Non-pigmented ciliary epithelial cell (primary cell): ENCODE data around the gene ACHE.
A peak's percentile ranks its signal among the peaks of the same experiment; 100 is the strongest.

ENCODE experiments used
- DNase-seq: peaks from one replicate; pipeline ENCODE4 v3.0.0-alpha.2; 2010; ENCODE audit warnings: low read depth

ACHE gene

DNA sequence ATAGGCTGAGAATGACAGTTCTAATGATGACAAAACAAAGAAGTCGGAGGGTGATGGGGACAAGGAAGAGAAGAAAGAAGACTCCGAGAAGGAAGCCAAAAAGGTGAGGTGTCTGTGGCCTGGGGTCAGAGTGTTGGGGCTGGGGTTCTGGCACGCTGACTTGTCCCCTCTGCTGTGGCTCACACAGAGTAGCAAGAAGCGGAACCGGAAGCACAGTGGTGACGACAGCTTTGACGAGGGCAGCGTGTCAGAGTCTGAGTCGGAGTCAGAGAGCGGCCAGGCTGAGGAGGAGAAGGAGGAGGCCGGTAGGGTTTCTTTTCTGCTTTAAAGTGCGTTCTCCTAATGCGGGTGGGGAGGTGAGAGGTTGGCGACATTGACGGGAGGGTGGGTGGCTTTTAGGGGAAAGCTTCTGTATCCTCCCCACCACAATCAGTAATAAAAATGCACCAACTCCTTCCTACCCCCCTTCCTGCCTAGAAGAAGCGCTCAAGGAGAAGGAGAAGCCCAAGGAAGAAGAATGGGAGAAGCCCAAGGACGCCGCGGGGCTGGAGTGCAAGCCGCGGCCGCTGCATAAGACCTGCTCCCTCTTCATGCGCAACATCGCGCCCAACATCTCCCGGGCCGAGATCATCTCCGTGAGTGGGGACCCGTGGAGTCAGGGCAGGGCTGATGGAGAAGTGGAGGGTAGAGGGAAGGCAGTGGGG lies 10.8 kb downstream of the ACHE start:
- no peak for DNase-seq

DNA sequence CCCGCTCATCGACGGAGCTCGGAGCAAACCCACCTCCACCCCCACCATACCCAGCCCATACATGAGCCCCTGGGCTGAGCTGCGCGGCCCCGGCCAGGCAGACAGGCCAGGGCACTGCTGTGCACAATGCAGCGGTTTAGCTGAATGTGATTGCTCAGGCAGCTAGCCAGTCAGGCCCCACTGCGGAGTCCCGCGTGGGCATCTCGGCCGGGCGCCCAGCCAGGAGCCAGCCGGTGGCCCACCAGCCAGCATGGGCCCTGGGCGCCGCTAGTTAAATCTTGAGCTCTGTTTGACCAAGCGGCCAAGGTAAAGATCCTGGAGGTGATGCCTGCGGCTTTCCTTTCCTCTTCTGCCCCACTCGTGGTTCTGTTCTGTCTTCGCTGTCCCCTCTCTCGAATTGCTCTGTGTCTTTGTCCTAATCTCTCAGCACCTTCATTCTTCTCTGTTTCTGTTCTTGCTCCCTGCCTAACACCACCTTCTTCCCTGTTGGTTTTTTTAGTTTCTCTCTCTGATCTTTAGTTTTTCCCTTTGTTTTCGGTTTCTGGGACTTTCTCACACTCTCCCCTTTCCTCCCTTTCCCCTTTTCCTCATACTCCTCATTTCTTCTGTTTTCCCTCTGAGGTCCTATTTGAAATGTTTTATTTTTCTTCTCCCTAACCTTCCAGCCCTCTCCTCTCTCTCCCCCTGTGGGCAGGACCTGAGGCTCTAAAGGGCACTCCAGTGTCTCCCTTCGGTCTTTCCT lies 12.7 kb downstream of the ACHE start:
- DNase-seq, result no peak

DNA sequence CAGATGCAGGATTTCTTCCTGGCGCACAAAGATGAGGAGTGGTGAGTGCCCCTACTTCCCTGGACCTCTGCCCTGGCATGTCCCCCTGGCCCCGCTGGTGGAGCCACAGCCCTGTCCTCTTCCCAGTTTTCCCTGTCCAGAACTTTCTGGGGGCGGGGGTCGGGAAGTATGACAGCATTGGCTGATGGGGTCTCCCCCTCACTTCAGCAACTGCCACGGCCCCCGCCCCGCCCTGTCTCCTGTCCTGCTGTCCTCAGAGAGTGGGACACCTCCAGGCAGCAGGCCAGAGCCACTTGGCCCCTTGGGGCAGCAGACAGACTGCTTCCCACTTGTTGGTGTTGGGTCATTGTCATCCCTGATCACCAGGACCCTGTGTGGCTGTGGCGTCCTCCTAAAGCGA lies 13.5 kb downstream of the ACHE start:
- DNase-seq, result no peak

DNA sequence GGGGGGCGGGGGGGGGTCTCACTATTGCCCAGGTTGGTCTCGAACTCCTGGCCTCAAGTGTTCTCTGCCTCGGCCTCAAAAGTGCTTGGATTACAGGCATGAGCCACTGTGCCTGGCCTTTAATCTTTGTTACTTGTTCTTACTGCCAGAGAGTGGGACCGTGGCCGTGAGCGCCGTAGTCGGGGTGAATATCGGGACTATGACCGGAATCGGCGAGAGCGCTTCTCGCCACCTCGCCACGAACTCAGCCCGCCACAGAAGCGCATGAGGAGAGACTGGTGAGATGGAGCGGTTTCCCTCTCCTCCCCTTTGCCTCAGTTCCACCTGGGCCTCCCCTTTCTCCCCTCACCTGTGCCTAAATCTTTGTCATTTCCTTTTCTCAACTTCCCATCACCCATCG lies 14.6 kb downstream of the ACHE start:
- no peak for DNase-seq

DNA sequence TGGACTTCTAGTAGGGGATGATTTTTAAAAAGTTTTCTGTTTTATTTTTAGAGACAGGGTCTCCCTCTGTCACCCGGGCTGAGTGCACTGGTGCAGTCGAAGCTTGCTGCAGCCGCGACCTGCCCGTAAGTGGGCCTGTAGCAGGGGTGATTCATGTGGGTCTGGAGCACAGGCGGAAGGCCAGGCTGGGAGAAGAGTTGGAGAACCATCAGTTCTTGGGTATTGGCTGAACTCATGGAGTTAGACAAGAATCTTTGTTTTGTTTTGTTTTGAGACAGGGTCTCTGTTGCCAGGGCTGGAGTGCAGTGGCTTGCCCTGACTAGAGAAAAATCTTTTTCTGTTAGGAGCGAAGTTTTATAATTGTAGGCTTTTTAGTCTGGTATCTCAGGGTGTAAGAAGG lies 15.0 kb downstream of the ACHE start:
- no peak for DNase-seq

DNA sequence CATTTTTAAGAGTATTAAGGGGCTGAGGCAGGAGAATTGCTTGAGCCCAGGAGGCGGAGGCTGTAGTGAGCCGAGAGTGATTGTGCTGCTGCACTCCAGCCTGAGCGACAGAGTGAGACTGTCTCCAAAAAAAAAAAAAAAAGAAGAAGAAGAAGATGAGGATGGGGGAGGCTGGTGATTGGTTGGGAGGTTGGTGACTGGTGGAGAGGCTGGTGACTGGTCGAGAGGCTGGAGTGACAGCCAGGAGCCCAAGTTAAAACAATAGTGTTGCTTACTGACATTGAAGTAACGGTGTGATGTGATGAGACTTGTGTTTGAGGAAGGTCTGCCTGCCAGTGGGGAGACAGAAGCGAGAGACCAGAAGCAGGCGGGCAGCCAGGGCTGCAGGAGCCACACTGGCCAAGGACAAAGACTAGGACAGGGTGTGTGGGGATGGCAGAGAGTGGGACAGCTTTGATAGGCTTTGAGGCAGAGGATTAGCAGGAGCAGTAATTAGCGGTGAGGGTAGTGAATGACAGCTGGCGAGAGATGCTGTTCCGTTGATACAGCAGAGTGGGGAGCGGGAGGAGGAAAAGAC lies 15.9 kb downstream of the ACHE start:
- no peak for DNase-seq

DNA sequence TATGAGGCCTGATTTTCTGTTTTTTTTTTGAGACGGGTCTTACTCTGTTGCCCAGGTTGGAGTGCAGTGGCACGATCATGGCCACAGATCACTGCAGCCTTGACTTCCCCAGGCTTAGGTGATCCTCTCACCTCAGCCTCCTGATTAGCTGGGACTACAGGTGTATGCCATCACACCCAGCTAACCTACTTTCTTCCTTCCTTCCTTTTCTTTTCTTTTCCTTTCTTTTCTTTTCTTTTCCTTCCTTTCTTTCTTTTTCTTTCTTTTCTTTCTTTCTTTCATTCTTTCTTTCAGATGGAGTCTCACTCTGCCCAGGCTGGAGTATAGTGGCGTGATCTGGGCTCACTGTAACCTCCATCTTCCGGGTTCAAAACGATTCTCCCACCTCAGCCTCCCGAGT lies 17.0 kb downstream of the ACHE start:
- DNase-seq, result no peak

DNA sequence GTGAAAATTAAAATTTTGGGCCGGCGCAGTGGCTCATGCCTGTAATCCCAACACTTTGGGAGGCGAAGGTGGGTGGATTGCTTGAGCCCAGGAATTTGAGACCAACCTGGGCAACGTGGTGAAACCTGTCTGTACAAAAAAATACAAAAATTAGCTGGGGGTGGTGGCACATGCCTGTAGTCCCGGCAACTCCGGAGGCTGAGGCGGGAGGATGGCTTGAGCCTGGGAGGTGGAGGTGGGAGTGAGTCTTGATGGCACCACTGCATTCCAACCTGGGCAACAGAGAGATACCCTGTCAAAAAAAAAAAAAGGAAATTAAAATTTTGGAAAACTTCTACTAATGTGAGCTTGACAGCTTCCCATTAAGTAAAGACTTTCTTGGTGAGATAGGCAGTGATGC lies 17.7 kb downstream of the ACHE start:
- no peak for DNase-seq

DNA sequence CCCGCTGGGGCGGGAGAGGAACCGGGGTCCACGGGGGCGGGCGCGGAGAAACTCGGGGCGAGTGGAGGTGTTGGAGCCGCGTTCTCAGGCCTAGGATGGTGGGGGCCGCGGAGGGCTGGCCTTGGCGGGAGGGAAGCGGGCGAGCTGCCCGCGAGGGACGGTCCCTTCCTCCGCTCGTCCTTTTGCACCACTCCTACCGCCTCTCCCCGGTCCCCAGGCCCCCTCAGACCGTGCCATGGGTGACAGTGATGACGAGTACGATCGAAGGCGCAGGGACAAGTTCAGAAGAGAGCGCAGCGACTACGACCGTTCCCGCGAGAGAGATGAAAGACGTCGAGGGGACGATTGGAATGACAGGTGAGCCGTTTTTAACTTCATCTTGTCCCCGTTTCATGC lies 20.3 kb downstream of the ACHE start:
- no peak for DNase-seq

DNA sequence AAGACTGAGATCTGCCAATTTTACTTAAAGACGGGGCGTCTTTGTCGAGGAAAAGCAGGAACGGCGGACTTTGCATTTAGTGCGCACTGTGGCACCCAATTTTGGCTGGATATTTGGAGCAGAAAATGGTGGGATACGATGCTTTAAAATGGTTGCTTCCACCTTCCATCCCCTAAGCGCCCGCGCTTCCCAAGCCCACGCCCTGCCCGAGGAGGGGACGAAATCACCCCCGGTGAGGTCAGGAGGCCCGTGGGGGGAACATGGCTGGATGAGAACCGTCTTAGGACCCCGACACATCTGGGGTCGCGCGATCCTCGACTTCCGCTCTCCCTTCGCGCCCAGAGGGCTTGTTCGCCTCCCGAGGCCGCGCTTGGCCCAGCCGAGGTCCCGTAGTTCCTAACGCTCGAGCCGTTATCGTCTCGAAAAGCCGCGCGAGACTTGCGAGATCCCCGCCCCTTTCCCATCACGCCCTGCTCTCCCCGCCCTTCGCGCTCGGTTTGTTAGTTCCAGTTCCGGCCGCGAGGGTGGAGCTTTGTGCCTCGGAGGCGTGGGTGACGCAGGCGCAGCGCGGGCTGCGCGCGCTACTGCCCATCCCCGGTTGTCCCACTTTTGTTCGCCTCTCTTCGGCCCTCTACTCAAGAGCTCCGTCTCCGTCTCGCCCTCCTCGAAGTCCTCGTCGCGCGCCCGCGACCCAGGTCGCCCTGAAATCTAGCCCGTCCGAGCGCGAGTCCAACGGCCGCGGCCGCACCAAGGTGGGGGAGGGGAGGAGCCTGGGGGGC lies 20.9 kb downstream of the ACHE start, which contains the start of gene SRRT:
SRRT (plus strand) TSS at position 527 of the 779 bp plus-strand sequence. CDS start 488 bp downstream, outside the sequence.
- peak; percentile 93 for DNase-seq

DNA sequence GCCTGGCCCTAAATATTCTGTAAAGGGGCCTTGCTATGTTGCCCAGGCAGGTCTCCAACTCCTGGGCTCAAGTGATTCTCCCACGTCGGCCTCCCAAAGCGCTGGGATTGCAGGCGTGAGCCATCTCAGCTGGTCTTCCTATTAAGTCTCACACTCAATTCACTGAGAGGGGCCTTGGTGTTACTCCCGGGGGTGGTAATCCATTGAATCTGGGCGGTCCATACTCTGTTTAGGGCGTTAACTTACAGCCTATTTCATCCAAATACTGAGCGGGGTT lies 21.4 kb downstream of the ACHE start:
- DNase-seq, result no peak

DNA sequence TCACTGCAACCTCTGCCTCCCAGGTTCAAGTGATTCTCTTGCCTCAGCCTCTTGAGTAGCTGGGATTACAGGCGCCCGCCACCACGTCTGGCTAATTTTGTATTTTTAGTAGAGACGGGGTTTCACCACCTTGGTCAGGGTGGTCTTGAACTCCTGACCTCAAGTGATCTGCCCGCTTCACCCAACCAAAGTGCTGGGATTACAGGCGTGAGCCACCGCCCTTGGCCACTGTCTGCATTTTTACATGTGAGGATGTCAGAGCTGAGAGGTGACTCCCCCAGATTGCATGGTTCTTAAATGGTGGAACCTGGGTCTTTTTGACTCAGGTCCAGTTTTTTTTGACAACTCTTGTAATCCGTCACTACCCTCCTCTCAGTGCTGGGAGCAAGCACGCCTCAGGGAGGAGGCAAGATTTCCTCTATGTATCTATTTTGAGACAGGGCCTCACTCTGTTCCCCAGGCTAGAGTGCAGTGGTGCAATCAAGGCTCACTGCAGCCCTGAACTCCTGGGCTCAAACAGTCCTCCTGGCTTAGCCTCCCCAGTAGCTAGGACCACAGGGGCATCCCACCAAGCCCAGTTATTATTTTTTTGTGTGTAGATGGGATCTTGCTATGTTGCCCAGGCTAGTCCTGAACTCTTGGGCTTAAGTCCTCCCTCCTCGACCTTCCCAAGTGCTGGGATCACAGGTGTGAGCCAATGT lies 21.9 kb downstream of the ACHE start:
- DNase-seq, result no peak

DNA sequence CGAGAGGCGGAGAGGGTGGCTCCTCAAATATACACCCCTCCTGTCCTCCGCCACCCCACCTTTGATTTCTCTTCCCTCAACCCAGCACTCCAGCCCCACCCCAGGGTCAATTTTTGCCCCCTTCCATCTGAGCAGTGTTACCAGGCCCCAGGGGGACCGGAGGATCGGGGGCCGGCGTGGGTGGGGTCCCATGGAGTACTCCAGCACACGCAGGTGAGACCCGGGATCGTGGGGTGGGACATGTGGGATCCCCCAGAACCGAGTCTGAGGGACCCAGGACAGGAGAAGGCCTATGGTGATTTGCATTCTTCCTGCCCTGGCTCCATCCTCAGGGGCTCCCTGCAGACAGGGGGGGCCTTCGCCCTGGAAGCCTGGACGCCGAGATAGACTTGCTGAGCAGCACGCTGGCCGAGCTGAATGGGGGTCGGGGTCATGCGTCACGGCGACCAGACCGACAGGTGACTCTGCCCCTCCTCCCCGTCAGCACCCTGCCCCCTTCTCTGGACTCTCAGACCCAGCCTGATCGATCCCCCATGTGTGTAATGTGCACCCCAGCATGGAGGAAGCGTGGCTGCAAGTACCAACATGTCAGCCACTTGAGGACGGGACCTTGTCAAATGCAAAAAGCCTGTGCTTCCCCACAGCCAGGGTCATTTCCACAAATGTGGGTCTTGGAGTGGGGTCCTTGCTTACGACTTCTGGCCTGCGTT lies 27.8 kb downstream of the ACHE start:
- no peak for DNase-seq

DNA sequence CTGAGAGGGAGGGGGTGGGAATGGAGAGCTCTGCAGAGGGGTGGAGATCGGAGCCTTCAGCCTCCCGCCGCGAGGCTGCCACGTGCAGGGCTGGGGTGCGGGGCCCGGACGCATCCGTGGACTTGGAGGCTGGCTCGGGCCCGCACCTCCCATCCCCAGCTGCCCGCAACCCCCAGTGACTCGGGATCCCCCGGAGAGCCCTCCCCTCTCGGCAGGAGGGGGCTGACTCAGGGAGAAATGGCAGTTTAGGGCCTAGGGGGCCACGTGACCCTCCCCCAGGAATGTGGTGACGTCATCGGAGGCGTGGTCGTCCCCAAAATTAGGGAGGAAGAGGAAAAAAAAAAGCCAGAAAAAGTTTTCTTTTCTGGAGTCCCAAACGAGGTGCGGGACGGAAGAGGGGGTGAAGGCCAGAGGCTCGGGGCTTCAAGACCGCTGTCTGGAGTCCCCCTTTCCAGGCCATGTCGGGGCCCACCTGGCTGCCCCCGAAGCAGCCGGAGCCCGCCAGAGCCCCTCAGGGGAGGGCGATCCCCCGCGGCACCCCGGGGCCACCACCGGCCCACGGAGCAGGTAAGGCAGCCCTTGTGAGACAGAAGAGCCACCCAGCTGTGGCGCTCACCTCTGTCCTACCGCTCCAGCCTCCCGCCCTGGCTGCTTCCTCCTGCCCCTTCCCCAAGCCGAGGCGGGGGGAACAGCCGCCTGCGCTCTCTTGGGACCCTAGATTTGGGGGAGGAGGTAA lies 28.5 kb downstream of the ACHE start, which contains the start of gene TRIP6:
TRIP6 (plus strand) TSS at position 348 of the 736 bp plus-strand sequence; CDS start at position 459, 111 bp downstream.
- peak; percentile 67 for DNase-seq

DNA sequence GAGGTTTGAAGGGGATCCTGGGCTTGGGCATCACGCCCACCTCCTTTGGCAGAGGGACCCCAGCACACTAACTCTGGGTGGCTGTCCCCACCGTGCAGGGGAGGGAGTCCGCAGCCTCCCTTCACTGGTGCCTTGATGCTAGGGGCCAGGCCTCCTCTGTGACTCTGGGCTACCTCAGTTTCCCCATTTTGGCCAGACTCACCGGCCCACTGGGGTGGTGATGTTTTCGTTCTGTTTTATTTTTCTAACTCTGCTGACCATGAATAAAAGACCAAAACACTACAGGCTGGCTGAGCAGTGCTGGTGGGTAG lies 29.0 kb downstream of the ACHE start:
- no peak for DNase-seq

DNA sequence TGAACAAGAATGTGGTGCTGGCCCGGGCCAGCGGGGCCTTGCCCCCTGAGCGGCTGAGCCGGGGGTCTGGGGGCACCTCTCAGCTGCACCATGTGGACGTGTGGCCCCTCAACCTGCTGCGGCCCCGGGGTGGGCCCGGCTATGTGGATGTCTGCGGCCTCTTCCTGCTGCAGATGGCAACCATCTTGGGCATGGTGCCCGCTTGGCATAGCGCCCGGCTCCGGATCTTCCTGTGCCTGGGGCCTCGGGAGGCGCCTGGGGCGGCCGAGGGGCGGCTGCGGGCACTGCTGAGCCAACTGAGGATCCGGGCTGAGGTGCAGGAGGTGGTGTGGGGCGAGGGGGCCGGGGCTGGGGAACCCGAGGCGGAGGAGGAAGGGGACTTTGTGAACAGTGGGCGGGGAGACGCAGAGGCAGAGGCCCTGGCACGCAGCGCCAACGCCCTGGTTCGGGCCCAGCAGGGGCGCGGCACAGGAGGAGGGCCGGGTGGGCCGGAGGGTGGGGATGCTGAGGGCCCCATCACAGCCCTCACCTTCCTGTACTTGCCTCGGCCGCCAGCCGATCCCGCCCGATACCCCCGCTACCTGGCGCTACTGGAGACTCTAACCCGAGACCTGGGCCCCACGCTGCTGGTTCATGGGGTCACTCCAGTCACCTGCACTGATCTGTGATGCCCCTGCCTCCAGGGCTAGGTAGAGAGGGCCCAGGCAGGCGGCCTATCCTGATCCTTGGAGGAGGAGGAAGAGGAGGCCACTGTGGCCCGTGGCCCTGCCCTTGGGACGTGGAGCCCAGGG lies 29.6 kb downstream of the ACHE start:
- no peak for DNase-seq

DNA sequence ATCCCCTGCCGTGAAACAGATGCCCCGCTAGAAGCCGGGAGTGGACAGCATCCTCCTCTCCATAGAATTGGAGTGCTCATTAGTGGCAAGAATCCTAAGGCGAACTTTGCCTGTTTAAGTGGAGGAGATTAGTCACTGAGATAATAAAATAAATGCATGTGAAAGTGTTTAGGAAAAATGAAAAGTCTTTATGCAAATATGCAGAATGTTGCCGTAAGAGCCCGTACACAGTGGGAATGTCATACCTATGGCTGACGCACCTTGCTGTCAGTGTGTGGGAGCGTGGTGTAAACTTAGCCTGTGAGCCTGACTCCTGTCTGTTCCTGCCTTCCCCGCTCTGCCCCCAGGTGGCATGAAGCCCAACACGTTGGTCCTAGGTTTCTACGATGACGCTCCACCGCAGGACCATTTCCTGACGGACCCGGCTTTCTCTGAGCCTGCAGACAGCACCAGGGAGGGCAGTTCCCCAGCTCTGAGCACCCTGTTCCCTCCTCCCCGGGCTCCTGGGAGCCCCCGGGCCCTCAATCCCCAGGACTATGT lies 30.2 kb downstream of the ACHE start:
- DNase-seq, result no peak

DNA sequence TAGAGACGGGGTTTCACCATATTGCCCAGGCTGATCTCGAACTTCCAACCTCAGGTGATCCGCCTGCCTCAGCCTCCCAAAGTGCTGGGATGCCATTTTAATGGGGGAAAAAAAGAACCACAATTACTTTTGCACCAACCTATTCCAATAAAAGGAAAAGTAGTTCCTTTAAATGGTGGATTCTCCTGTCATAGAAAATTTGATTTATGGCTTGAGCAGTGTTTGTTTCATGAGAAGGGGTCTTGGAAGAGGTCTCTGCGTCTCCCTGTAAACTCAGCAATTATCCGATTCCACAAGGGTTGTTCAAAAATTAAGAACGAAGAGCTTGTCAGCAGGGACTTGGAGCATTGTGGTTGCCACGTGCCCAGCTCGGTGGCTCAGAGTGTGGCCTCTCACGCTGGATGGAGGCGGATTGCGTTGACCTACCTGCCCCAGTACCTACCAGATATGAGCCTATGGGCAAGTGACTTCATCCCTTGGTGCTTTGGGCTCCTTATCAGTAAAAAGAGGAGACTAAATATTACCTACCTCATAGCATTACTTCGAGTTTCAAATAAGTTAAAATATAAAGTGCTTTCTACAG lies 31.3 kb downstream of the ACHE start:
- no peak for DNase-seq

DNA sequence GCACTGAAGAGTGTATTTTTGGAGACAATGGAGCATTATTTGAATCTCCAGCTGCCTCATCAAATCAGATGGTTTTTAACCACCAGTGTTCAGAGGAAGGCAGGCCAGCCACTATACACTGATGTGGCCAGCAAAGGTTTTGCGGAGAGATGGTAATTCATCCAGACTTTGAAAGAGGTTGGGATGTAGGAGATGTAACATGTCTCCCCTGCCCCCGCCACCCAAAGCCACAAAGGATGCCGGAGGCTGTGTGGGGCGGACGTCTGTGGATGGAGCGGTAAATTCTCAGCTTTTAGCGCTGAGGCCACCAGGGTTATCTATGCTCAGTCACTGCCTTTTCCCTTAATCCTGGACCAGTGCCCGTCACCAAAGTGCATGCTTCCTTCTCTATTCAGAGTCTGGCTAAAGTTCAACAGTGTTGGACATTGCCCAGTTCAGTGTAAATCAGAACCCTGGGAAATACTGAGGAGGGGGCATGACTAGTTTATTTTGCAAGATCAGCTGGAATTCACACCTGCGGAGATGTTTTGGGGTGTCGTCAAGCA lies 32.2 kb downstream of the ACHE start:
- no peak for DNase-seq
